ENCODE measurements around the gene RALGPS2.

Gene RALGPS2, protein sequence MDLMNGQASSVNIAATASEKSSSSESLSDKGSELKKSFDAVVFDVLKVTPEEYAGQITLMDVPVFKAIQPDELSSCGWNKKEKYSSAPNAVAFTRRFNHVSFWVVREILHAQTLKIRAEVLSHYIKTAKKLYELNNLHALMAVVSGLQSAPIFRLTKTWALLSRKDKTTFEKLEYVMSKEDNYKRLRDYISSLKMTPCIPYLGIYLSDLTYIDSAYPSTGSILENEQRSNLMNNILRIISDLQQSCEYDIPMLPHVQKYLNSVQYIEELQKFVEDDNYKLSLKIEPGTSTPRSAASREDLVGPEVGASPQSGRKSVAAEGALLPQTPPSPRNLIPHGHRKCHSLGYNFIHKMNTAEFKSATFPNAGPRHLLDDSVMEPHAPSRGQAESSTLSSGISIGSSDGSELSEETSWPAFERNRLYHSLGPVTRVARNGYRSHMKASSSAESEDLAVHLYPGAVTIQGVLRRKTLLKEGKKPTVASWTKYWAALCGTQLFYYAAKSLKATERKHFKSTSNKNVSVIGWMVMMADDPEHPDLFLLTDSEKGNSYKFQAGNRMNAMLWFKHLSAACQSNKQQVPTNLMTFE

DNA sequence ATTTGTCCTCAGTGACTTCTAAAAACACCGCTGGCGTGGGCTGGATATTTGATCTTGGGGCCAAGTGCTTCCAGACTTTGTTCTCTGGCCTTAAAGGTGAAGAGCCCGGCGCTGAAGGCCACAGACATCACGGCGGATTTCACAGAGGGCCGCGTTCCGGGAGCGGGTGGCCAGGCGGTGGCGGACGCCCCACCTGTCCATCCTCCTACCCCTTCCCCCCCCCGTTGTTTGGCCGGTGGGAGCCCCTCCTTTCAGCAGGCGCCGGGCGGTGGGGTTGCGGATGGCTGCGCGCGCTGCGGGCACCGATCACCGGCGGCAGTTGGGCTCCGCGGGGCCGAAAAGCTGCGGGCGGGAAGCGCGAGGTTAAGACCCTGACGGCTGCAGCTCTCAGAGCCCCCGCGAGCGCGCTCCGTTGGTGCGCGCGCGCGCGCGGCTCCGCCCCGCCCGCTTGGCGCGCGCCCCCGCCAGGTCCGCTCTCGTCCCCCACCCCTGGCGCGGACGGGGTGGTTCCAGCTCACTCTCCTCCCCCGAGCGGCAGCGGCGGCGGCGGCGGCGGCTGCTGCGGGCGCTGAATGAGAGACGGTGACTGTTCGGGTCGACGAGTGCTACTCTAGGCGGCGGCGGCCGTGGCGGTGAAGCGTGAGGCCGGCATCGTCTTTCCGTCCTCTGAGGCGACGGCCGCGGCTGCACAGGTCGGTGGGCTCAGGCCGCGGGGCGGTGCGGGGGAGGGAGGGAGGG is at the start of gene RALGPS2:
TSS of gene RALGPS2 (plus strand) at position 517 of the 738 bp plus-strand sequence. CDS start 51,521 bp downstream, outside the sequence.
- DNase-seq, result peak; percentile 27 to 48

DNA sequence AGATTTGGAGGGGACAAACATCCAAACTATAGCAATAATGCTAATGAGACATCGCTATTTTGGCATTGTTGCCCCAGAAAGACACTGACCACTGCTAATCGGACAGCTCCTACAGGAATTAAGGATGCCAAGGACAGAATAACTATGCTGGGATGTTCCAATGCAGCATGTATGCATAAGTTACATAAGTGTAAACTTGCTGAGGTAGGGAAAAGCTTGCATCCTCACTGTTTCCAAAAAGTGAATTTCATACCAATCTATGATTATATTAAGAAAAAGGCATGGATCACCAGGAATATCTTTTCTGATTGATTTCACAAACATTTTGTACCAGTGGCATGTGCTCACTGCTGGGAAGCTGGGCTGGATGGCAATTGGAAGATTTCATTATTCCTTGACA is 45.8 kb upstream of the RALGPS2 start:
- DNase-seq, result no peak

DNA sequence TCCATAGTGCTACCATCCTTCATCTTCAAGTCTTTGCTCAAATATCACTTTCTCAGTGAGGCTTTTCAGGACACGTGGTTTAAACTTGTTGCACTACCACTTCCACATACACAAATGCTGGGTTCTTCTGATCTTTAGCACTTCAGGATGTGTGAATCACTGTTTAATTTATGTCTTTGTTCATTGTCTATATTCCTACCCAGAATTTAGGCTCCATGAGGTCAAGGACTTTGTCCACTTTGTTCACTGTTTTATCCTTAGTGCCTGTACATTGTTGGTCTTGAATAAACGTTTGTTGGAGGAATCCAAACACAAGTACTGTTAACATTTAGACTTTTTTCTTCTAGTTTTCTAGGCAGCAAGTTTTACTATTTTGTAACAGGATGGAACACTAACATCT is 42.6 kb upstream of the RALGPS2 start:
- no peak for DNase-seq

DNA sequence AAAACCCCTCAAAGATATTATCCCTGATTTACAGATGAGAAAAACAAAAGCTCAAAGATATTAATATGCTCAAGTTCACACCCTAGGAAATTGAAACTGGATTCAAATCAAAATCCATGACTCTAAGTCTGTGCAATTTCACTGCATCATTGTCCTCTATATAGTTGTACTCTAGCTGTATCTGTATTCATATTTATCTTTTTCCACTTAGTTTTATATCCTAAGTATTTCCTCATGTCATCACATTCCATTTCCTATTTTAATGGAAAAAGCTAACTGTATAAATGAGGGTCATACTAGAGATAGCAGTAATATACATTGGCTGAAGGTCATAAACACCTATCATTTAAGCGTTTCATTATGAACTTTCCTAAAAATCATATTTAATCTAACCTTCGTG is 42.2 kb upstream of the RALGPS2 start:
- no peak for DNase-seq

DNA sequence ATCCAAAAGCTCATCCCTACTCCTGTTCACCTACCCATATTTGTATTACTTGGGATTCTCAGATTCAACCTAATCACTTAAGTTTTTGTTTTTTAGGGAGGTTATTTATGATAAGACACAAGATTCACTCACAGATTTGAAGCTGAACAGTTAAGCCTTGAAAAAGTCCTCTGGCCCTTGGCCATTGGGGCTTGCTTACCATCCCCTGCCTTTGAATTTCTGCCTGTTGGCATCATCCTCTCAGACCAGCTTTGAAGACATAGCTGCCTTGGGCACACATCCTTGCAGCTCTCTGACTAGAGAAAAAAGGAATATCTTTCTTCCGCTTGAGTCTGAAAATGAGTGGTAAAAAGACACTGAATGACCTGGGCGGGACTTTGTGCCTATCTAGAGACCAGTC is 41.8 kb upstream of the RALGPS2 start:
- DNase-seq, result no peak

DNA sequence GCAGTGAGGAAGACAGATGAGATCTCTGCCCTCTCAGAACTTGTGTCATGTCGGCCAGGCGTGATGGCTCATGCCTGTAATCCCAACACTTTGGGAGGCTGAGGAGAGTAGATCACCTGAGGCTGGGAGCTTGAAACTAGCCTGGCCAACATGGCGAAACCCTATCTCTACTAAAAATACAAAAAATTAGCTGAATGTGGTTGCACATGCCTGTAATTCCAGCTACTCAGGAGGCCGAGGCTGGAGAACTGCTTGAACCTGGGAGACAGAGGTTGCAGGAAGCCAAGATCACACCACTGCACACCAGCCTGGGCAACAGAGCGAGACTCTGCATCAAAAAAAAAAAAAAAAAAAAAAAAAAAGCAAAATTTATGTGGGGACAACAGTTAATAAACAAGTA is 40.9 kb upstream of the RALGPS2 start:
- no peak for DNase-seq

DNA sequence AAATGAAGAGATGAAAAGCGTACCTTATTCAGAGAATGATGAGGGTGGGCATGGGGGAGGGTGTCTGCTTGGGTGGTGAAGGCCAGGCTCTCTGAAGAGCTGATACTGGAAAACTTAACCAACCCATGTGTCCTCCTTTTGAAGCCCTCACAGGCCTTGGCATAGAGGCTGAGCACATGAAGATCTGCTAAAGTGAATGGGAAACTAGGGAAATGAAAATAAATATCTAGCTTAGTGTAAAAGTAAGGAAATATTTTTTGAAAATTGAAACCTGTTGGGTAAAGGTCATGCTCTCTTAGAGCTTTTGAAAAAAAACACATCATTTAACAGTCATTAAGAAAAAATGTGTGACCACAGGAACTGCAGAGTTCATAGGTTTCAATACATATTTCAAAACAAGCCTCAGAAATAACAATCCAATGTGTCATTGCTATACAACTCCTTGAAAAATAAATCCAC is 40.5 kb upstream of the RALGPS2 start:
- no peak for DNase-seq

DNA sequence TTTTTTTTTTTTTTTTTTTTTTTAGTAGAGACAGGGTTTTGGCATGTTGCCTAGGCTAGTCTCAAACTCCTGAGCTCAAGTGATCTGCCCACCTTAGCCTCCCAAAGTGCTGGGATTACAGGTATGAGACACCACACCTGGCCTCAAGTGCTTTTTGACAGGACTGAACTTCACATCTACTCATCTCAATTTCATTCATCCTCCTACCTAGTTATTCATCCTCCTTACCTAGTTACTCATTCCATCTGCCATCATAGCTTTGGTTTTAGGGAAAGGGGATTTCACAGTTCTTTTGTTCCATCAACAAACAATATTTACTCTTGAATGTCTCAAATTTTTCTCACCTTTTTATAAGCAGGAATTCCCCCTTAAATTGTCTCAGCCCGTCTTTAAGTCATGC is 38.6 kb upstream of the RALGPS2 start:
- no peak for DNase-seq

DNA sequence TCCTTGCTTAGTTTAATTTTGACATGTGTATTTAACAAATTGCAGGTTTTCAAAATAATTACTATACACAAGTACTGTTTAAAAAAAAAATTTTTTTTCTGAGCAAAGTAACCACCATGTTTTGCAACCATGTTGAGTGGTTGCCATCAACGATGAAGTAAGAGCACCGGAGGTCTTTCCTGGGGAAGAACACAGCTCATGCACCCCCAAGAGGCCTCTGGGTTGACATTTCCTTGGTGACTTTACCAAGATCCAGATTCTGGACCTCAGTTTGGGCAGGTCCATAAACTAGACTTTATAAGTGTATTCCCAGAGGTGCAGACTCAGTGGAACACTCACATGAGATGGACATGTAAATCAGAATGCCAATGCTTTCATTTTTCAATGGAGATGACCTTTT is 36.8 kb upstream of the RALGPS2 start:
- DNase-seq, result no peak

DNA sequence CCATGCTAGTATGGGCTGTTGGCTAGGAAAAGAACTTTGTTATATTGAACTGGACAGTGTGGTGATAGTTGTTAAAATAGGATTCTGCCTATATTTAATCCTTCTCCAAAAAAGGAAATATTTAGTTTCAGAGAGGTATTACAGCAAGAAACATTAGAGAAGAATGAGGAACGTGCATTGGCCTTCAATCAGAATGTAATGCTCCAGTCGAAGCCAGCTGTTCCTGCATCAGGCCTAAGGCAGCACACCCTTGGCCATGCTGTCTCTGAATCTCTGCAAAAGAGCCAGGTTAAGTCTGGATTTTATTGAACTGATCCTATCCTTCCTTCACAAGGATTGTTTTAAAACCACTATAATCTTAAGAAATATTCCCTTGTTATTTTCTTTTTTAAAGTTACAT is 35.3 kb upstream of the RALGPS2 start:
- DNase-seq, result no peak

DNA sequence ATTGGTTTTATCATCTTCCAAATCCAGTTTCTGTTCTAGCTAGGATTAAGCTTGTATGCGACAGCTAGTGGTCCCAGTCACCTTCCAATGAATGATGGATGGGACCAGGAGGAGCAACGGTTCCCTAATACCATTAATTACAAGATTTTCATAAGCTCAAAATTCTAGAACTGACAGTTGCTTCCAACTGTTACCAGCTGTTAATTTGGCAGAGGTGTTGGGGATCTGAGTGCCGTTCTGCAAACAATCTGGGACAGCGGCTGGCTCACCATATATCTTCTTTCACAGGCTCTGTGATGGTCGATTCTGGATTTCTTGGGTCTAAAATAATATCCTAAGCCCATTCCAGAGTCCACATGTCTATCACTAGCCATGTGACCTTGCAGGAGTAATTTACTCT is 34.5 kb upstream of the RALGPS2 start:
- no peak for DNase-seq

DNA sequence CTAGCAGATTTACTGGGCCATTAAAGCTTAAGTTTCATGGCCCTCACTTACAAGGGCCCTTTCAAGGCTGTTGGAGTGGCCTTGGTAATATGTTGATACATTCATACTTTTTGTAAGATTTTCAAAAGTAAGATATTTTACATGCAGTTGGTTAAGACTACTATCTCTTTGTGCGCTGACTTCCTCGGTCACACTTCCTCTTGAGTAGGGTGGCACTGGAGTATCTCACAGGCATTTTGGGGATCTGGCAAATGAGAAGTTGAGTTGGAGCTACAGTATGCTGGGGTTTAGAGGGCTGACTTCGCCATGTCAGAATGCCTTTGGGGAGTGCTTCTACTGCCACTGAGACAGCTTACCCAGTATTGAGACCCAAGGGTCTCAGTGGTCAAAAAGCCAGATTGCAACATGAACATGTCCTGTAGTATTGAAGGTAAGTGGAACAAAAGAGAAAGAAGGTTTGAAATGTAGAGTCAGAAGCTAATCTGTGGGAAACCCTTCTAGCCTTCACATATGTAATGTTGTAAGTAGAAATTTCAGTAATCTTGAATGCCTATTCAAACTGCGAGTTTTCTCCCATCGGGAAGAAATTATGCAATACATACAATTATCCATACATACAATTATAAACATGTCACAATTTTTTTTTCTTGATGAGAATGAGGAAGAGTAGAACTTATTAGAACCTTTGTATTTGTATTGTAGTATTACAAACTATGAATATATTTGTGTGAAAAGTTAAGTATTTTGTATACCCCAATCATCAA is 32.3 kb upstream of the RALGPS2 start:
- no peak for DNase-seq

DNA sequence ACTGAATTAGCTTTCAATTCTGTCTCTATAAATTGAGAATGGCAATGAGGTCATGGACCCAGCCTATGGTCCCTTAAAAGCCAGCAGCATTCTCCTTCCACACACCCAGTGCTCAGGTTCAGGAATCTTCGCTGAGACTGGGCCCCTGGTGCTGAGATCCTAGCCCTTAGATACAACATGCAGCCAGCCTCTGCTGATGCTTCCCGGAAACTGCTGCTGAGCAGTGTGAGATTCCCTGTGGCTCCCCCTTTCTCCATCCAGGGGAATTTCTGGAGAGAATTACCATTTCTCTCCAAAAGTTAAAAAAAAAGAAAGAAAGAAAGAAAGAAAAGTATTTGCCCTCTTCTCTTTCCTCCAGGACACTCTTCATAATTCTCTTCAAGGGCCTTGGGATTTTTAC is 31.7 kb upstream of the RALGPS2 start:
- no peak for DNase-seq

DNA sequence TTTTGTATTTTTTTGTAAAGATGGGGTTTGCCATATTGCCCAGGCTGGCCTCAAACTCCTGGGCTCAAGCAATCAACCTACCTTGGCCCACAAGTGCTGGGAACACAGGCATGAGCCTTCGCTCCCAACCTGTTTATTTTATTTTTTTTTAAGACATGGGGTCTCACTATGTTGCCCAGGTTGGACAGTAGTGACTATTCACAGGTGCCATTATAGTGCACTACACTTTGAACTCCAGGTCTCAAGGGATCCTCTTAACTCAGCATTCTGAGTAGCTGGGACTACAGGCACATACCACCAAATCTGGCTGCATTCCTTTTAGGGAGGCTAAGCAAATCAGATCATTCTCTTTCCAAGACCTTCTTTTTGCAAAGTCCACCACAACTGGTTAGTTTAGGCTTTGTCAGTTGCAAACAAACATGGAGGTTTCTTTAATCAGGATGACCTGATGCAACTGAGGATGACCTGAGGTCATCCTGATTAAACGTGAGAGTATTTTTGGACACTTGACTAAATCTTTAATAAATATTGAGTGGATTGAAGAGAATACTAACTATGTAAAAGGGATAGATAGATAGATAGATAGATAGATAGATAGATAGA is 30.0 kb upstream of the RALGPS2 start:
- no peak for DNase-seq

DNA sequence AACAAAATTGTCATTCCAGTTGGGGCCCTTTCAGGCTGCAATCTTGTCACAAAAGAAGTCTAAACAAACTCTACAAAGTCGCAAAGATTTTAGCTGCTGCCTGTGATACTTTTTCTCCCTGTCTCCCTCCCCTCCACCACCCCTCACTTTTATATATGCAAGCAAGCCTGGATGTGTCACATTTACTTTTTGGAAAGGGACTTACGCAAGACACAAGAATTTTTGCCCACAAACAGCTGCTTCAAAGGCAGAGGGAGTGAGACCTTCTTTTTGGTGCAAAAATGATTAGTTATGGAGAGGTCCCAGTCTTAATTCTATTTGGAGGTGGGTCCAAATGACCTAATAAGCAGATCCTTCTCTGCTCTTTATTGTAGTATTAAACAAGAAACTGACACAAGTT is 22.9 kb upstream of the RALGPS2 start:
- DNase-seq, result no peak

DNA sequence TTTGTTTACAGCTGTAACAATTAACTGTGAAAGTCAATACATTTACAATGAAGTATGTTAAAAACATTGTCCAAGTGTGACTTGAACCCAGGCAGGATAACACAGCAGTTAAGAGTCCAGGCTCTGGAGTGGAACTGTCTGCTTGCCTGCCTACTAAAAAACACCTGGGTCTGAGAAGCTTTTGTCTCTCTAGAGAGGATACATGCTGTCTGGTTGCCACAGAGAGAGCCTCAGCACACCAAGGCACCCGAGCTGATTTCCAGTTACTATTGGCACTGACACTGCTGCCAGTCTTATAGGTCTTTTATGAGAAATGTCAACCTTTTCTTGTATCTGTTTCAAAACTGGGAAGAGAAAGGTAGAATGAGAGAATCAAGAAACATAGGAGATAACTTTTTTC is 20.2 kb upstream of the RALGPS2 start:
- no peak for DNase-seq

DNA sequence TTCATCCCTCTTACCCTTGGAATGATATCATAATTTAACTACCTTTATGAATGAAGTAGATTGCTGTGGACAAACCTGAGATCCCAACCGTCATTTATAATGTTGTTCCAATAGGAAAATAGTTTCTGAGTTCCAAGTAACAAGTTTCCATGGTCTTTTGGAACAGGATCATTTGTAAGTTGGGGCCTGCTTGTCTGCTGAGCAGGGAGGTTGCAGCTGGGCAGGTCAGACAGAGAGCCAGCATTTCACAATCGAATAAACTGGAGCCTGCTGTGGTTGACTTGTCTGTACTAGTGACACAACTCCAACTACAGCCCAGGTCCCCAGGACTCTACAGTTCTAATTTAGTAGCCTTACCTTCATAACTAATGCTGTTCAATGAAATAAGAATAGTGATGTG is 18.6 kb upstream of the RALGPS2 start:
- no peak for DNase-seq

DNA sequence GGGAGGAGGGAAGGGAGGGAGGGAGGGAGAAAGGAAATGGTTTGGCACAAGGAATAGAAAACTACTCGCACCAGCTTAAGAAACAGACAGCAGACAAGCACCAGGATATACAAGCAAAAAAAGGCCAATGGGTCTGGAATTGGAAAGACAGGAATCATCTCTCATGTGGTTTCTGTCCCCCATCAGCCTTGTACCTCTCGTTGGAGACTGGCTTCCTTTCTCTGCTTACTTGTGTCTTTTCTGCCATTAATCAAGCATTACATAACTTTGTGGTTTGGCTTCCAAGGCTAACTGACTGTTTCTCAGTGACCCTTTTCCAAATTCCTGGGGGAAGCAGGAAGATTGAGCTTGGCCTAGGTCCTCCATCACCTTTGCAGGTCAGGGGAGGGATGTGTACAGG is 11.8 kb upstream of the RALGPS2 start:
- no peak for DNase-seq

DNA sequence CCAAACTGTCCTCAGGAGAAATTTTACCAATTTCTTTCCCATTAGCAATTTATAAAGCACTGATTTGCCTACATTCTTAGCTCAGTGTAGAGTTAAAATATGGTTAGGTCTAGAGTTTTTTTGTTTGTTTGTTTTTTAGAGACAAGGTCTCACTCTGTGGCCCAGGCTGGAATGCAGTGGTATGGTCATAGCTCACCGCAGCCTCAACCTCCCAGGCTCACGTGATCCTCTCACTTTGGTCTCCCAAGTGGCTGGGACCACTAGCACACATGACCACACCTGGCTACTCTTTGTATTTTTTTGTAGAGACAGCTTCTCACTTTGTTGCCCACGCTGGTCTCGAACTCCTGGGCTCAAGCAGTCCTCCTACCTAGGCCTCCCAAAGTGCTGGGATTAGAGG is 10.6 kb upstream of the RALGPS2 start:
- no peak for DNase-seq

DNA sequence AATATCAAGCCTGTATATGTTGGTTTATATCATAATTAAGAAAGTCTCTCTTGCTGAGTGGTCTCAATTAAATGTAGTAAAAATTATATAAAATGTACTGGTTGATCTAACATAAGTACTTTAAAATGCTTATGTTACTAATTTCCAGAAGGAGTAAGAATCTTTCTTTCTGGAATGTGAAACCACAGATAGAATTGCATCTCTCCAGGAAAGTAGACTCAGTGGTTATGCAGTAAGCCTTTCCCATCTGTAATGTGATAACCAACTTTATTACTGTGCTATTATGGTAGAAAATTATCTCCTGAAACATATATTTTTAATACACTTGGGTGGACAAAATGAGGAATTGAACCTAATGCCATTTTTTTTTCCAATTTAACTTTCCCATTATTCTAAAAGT is 8.9 kb upstream of the RALGPS2 start:
- no peak for DNase-seq

DNA sequence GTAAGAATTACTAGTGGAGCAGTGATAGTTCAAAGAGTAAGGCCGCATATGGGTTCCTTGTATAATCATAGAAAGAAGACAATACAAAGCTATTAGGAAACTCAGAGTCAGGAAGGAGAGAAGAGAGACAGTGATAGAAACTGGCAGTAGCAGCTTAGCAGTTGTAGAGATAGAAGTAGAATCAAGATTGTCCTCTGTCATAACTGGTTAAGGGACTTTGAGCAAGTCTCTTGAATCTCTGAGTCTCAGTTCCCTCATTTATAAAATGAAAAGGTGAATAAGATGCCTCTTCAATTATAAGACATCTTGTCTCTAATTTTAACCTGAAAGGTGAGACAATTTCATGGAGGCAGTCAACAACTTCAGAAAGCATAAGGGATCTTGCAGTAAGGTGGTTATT is 6.5 kb upstream of the RALGPS2 start:
- no peak for DNase-seq

DNA sequence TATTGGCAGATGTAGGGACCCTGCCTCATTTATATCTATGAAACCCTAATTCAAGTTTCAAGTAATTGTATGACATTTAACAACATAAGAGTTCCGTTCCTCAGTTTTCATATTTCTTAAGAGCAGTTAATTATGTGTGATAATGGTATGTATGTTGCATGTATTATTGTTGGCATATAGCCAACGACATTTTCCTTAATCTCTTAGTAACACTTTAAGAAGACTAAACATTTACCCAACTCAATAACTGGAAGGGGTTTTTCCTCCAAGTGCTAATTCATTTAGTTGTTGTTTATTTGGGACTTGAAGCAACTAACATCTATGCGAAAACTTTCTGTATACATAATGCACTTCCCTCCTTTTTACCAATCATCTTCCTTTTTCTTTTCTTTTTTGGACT is 1.5 kb upstream of the RALGPS2 start:
- DNase-seq, result no peak

DNA sequence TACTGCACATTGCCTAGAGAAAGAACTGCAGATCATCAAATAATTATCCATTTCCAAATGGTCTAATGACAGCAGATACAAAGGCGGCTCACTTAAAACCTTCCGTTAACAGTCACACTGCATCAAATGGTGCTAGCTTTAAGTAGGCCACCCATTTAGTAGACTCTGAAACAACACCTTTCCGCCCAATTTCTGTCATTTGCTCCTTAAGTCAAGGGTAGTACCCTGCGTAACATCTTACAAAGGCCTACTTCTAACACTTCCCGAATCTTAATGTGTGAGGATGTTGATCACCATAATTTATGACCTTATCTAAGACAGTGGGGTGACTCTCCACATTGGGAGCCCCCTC is 692 bp upstream of the RALGPS2 start:
- DNase-seq, result no peak
